Activated naive CD8-positive, alpha-beta T cell treated with anti-CD3 and anti-CD28 coated beads, Interleukin-2, amount 10 ng/mL, durations not matched to agents 7 days and 5 days (primary cell): ENCODE results near the gene CORIN. TPM values are rescaled to one million over a fixed set of nuclear protein-coding genes. Genes with fewer than 3 reads are reported as not detected.
"Not testable (repeated sequence)": the region's sequence is repeated elsewhere in the genome, so short reads cannot be mapped to it uniquely, and the experiment has no call there.

Experiments
- ATAC-seq: fragments of 150-1000 bp; cut with Tn5 transposase; one replicate; pipeline ENCODE4 v1.10.0; 2021; ENCODE audit warnings: low read depth, moderate library complexity
- POLR2A ChIA-PET: fragments of 350-600 bp; sonication (Branson Sonifier 250); formaldehyde crosslinking; loops from one replicate; lab custom pipeline; 2021; ENCODE audit warnings: antibody characterized with exemption; lab: Charles Lee
- DNase-seq: peaks from one replicate; pipeline ENCODE4 v3.0.0; 2021
- H3K27ac Mint-ChIP-seq: one replicate; pipeline ENCODE4 v1.8.0; 2022; ENCODE audit warnings: mild to moderate bottlenecking, mixed read lengths
- H3K27me3 Mint-ChIP-seq: one replicate; pipeline ENCODE4 v1.8.0; 2022; ENCODE audit warnings: mild to moderate bottlenecking, moderate library complexity, mixed read lengths
- H3K36me3 Mint-ChIP-seq: one replicate; pipeline ENCODE4 v1.8.0; 2021; ENCODE audit warnings: mild to moderate bottlenecking, mixed read lengths
- H3K4me1 Mint-ChIP-seq: one replicate; pipeline ENCODE4 v1.8.0; 2021; ENCODE audit warnings: mixed read lengths
- H3K4me3 Mint-ChIP-seq: one replicate; pipeline ENCODE4 v1.8.0; 2022; ENCODE audit warnings: mild to moderate bottlenecking, moderate library complexity, mixed read lengths
- H3K9me3 Mint-ChIP-seq: one replicate; pipeline ENCODE4 v1.8.0; 2021; ENCODE audit warnings: mixed read lengths
- total RNA-seq, 2 experiments: library from RNA; stranded (reverse); gene quantifications; one replicate each; pipeline ENCODE4 v1.2.3, GENCODE V29; 2021

The CORIN gene
- total RNA-seq, 2 experiments from 2014 or later = 0.37 to 0.39 TPM

DNA sequence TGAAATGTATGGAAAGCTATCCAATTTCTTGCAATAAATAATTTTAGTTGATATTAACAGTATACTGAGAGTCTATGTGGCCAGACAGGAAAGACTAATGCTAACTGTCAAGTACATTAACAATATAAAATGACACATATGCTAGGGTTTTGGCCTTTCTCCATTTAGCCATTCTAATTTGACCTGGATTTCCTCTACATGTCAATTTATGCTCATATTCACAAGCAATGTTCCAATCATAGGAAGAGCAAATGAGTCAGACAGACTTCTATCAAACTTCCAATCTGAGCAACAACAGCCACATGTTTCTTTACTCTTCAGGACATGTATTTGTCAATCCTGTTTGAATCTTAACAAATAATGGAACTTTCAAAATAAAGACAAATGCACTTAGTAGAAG lies 53.6 kb downstream of the CORIN start:
- POLR2A ChIA-PET = no interaction called here
- peaks cover 40% of the 10 kb centered on the region for H3K27me3 Mint-ChIP-seq
- peaks cover 3% of the 10 kb centered on the region for H3K4me1 Mint-ChIP-seq
- DNase-seq (no peak), ATAC-seq (no peak)
- H3K4me3 Mint-ChIP-seq = no peak overlapping the region
- no peaks in the 10 kb centered on the region for H3K36me3 Mint-ChIP-seq
- H3K9me3 Mint-ChIP-seq = no peaks in the 10 kb centered on the region
- H3K27ac Mint-ChIP-seq = no peak overlapping the region

DNA sequence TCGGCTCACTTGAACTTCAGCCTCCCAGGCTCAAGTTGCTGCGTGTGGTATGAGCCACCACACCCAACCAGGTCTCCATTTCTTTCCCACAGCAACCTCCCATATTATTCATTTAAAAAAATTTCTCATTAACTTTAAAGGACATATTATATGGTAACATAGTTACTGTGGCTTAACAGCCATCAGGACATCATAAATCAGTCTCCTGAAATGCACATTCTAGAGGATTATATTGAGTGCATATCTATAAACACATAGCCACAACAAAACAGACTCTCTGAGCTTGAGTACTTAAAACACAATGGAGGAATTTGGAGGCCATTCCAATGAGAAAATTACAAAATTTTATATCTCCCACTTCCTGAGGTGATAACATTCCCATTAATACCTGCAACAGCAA lies 61.5 kb downstream of the CORIN start:
- no peak for ATAC-seq
- Mint-ChIP-seq H3K36me3 (no peaks in the 10 kb centered on the region), H3K27me3 (peaks cover 21% of the 10 kb centered on the region), H3K4me1 (no peaks in the 10 kb centered on the region), H3K4me3 (no peak overlapping the region), H3K9me3 (no peaks in the 10 kb centered on the region), H3K27ac (no peak overlapping the region)
- DNase-seq = no peak
- POLR2A ChIA-PET = no interaction called here

DNA sequence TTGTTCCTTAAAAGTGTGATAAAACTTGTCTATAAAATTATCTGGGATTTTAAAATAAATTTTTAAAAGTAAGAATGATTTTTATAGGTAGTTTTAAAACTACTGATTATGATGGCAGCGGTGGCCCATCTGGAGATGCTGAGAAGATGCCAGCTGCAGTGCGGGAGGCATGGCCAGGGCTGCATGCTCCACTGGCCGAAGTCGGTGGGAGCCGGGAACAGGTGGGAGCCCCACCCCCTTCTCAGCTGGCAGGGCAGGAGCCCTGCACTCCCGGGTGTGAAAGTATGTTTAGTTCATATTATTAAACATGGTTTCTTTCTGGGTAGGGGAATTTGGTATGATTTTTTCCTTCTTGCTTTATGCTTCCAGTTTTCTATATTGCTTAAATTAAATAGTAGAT lies 63.8 kb downstream of the CORIN start:
- ATAC-seq = no peak
- Mint-ChIP-seq H3K27me3 (peaks cover 16% of the 10 kb centered on the region), H3K27ac (no peak overlapping the region), H3K4me1 (no peaks in the 10 kb centered on the region), H3K36me3 (no peaks in the 10 kb centered on the region), H3K4me3 (no peak overlapping the region), H3K9me3 (no peaks in the 10 kb centered on the region)
- POLR2A ChIA-PET = no interaction called here
- no peak for DNase-seq

DNA sequence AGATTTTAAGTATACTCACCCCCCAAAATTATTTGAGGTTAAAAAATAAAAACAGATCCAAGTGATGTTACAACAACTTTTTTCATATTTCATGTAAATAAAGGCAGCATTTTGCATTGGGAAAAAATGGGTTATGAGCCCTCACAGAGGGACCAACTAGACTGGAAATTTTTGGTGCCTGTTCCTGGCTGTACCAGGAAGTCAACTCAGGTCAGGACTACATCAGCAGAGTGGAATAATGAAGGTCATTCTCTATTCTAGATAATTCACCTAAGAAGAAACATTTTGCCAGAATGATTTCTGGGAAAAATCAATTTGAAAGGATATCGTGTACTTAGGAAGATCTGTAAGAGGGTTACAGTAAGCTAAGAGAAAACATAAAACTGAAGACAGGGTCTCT lies 66.8 kb downstream of the CORIN start:
- POLR2A ChIA-PET = no interaction called here
- ATAC-seq (no peak), DNase-seq (no peak)
- Mint-ChIP-seq H3K4me1 (no peaks in the 10 kb centered on the region), H3K36me3 (no peaks in the 10 kb centered on the region), H3K27ac (no peak overlapping the region), H3K4me3 (no peak overlapping the region), H3K9me3 (no peaks in the 10 kb centered on the region), H3K27me3 (peaks cover 22% of the 10 kb centered on the region)

DNA sequence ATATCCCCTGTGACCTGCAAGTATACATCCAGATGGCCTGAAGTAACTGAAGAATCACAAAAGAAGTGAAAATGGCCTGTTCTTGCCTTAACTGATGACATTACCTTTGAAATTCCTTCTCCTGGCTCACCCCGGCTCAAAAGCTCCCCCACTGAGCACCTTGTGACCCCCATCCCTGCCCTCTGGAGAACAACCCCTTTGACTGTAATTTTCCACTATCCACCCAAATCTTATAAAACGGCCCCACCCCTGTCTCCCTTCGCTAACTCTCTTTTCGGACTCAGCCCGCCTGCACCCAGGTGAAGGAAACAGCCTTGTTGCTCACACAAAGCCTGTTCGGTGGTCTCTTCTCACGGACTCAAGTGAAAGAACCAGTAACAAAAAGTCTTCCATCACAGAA lies 69.9 kb downstream of the CORIN start:
- H3K27ac Mint-ChIP-seq, POLR2A ChIA-PET: not testable (repeated sequence)

DNA sequence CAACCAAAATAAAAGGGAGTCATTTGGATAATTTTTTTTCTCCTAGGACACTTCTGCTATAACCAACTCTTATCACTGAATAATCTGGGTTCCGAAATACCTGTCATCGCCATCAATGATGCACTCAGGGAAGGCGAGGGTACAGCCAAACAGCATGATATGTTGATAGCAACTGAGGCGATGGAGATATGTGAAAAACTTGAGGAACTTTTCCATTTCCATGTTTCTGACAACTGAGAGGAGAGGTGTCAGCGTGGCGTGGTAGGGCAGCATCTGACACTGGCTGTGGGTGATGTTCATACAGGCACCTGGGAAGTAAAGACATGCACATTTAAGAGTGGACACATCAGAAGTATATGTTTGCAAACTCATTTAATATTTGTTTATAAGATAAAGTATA lies 74.6 kb downstream of the CORIN start:
- ATAC-seq = no peak
- DNase-seq = no peak
- no peaks in the 10 kb centered on the region for H3K4me1 Mint-ChIP-seq
- POLR2A ChIA-PET = no interaction called here
- H3K9me3 Mint-ChIP-seq = peaks cover 3% of the 10 kb centered on the region
- H3K4me3 Mint-ChIP-seq = no peak overlapping the region
- peaks cover 14% of the 10 kb centered on the region for H3K27me3 Mint-ChIP-seq
- H3K36me3 Mint-ChIP-seq = no peaks in the 10 kb centered on the region
- no peak overlapping the region for H3K27ac Mint-ChIP-seq

More for the DNA sequence above, 69.9 kb downstream of the CORIN start:
- not testable (repeated sequence) for H3K4me1 Mint-ChIP-seq, DNase-seq, H3K4me3 Mint-ChIP-seq, H3K9me3 Mint-ChIP-seq, ATAC-seq, H3K36me3 Mint-ChIP-seq
- H3K27me3 Mint-ChIP-seq = peaks cover 22% of the 10 kb centered on the region

DNA sequence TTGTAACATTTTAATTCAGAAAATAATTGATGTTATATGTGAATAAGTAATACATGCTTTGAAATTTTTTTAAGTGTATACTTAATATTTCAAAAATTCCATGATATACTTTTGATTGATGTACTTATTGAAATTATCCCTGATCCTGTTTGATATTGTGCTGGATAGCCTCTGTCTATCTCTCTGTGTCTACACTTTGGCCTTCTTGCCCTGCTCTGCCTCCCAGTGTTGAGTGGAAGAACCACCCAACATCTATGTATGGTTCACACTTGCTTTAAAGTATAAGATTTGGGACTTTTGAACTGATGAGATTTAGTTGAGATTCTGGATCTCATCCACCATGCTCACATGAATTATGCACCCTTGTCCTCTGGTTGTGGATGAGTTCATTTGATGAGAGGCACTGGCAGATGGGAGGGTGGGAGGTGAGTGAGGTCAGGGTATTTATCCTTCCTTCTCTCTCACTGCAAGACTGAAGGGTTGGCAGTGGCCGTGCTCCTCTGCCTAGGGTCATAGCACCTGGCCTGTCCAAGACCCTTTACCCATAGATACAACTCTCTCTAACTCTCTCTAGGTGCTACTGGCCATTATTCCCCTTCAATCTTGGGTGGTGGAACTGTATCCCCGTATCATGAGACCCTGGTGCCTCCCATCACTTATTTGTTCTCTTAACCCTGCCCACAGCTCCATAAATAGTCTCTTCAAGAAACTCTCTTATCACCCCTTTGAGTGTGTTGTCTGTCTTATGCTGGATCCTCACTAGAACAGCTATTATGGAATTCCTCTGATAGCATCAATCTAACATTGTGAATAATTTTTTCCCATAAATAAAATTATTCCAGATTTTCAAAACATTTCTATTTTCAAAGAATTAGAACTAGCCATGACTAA lies 75.2 kb downstream of the CORIN start:
- Mint-ChIP-seq H3K27me3 (peaks cover 10% of the 10 kb centered on the region), H3K36me3 (no peaks in the 10 kb centered on the region), H3K9me3 (peaks cover 5% of the 10 kb centered on the region), H3K4me1 (no peaks in the 10 kb centered on the region), H3K4me3 (no peak overlapping the region), H3K27ac (no peak overlapping the region)
- DNase-seq (no peak), ATAC-seq (no peak)
- POLR2A ChIA-PET = no interaction called here

DNA sequence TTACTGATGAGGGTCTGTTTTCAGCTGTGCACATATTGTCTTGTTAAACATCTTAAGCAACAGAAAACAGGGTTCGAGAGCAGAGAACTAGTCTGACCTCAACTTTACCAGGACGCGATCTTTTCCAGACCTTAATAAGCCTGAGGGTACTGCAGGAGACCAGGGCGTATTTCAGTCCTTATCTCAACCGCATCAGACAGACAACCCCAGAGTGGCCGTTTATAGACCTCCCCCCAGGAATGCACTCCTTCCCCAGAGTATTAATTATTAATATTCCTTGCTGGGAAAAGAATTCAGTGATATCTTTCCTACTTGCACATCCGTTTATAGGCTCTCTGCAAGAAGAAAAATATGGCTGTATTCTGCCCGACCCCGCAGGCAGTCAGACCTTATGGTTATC lies 84.6 kb downstream of the CORIN start:
- DNase-seq, H3K4me3 Mint-ChIP-seq, H3K4me1 Mint-ChIP-seq, ATAC-seq, H3K9me3 Mint-ChIP-seq, H3K27ac Mint-ChIP-seq, POLR2A ChIA-PET, H3K36me3 Mint-ChIP-seq: not testable (repeated sequence)
- H3K27me3 Mint-ChIP-seq = peaks cover 18% of the 10 kb centered on the region

DNA sequence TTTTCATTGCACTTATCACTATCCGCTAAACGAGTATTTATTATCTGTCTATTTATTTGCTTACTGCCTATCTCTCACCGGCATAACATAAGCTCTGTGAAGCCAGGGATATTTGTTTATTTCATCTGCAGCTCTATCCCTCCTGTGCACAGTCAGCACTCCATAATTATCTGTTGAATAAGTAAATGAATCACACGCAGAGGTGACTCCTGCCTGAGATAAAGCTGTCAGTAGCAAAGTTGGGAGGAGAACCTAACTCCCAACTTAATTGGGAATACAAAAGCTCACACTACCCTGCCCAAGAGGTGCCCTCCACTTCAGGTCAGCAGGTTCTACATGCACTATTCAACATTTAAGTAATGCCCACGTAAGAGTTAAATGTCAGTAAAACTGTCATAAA lies 85.7 kb downstream of the CORIN start:
- H3K4me3 Mint-ChIP-seq = no peak overlapping the region
- peaks cover 2% of the 10 kb centered on the region for H3K9me3 Mint-ChIP-seq
- no peak for ATAC-seq
- H3K36me3 Mint-ChIP-seq = no peaks in the 10 kb centered on the region
- no peaks in the 10 kb centered on the region for H3K4me1 Mint-ChIP-seq
- no peak for DNase-seq
- peaks cover 18% of the 10 kb centered on the region for H3K27me3 Mint-ChIP-seq
- no peak overlapping the region for H3K27ac Mint-ChIP-seq
- POLR2A ChIA-PET = no interaction called here

DNA sequence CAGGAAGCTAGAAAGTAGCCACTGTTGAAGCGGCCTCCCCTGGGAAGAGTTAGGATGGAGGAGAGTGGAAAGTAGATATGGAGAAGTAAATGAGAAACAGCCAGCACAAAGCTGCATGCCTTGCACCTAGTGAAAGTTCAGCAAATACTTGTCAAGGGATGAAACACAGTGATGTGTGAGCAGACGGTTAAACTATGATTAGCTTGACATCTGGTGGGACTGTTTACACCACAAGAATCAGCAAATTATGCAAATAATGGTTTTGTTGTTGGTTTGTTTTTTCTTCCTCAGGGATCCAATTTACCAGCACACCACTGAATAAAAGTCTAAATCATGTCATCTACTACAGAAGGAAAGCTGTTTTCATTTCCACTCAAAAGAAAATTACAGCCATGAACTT lies 87.1 kb downstream of the CORIN start:
- POLR2A ChIA-PET = no interaction called here
- DNase-seq (no peak), ATAC-seq (no peak)
- Mint-ChIP-seq H3K4me3 (no peak overlapping the region), H3K27ac (no peak overlapping the region), H3K4me1 (no peaks in the 10 kb centered on the region), H3K36me3 (no peaks in the 10 kb centered on the region), H3K9me3 (peaks cover 2% of the 10 kb centered on the region), H3K27me3 (peaks cover 16% of the 10 kb centered on the region)

DNA sequence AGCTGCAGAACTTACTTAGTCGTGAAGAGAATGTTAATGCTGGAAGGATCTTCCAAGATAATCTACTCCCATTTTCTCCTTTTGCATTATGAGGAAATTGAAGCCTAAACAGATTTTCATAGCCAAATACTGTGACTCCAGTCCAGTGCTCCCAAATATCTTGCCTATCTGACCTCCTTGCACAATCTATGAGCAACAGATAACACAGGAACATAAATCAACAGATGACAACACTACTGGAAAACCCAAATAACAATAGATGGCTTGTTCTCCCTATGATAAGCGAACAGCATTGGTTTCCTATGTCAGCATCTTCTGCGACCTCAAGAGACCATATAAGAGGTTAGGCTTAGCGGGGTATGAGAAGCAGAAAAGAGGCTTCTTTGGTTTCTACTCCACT lies 88.0 kb downstream of the CORIN start:
- POLR2A ChIA-PET = no interaction called here
- Mint-ChIP-seq H3K4me3 (no peak overlapping the region), H3K36me3 (no peaks in the 10 kb centered on the region), H3K27me3 (peaks cover 18% of the 10 kb centered on the region), H3K4me1 (no peaks in the 10 kb centered on the region), H3K27ac (no peak overlapping the region), H3K9me3 (peaks cover 2% of the 10 kb centered on the region)
- no peak for ATAC-seq
- DNase-seq = no peak

DNA sequence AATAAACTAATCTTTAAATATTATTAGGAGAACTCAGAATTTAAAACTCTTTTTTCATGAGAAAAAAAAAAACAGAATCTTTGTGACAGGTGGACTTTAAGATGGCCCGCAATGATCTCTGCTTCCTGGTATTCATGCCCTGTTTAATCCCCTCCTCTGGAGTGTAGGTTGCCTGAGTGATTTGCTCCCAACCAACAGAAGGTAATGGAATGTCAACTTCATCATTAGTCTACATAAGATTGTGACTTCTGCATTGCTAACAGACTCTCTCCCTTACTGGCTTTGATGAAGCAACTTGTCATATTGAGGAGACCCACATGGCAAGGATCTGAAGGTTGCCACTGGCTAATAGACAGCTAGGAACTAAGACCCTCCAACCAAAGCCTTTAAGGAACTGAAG lies 88.8 kb downstream of the CORIN start:
- peaks cover 2% of the 10 kb centered on the region for H3K9me3 Mint-ChIP-seq
- no peak for DNase-seq
- no peak overlapping the region for H3K4me3 Mint-ChIP-seq
- POLR2A ChIA-PET = no interaction called here
- no peaks in the 10 kb centered on the region for H3K36me3 Mint-ChIP-seq
- H3K27ac Mint-ChIP-seq = no peak overlapping the region
- no peaks in the 10 kb centered on the region for H3K4me1 Mint-ChIP-seq
- ATAC-seq = no peak
- H3K27me3 Mint-ChIP-seq = peaks cover 23% of the 10 kb centered on the region

DNA sequence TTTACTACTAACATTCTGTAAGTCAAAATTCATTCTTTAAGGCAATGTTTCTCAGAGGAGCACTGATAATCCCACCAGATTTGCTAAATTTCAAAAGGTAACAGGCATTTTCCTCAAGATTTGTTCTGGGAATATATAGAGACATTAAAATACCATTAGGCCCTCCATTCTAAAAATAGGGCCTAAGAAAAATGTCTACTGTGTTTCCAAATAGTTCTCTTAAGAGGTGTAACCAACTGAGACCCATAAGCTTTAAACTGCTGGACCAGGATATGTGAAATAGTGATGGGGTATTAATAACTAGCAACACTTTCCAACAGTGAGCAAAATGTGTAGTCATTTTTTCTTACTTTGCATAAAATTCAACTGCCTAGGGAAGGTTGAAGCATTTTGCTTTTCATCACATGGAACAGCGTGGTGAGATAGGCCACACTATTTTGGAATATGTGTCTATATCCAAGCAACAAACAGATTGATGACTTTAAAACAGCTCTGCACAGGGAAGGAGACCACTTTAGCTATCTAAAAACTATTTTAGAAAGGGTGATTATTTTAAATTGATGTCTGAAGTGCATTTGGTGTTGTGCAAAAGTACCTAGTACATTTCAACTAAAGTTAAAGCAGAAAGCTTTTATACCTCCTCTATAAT lies 89.9 kb downstream of the CORIN start:
- H3K4me3 Mint-ChIP-seq = no peak overlapping the region
- ATAC-seq = no peak
- H3K27me3 Mint-ChIP-seq = peaks cover 23% of the 10 kb centered on the region
- H3K27ac Mint-ChIP-seq = no peak overlapping the region
- POLR2A ChIA-PET = no interaction called here
- H3K36me3 Mint-ChIP-seq = no peaks in the 10 kb centered on the region
- H3K4me1 Mint-ChIP-seq = no peaks in the 10 kb centered on the region
- peaks cover 2% of the 10 kb centered on the region for H3K9me3 Mint-ChIP-seq
- no peak for DNase-seq

DNA sequence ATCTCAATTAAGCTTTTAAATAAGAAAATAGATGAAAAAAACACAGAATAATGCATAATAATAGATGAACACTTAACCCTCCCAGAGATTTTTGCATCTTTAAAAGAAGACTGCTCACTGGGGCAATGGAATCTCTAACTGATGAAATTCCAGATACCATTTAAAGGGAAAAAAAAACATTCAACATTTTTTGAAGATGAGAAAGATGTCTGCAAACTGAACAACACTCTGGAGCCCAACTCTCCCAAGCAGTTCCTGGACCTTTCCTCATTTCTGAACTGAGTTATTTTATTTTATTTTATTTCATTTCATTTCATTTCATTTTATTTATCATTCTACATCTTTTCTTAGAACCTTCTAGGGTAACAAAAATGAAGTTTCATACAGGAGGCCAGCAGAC lies 90.7 kb downstream of the CORIN start:
- POLR2A ChIA-PET = no interaction called here
- no peak overlapping the region for H3K4me3 Mint-ChIP-seq
- DNase-seq = no peak
- H3K27ac Mint-ChIP-seq = no peak overlapping the region
- peaks cover 2% of the 10 kb centered on the region for H3K9me3 Mint-ChIP-seq
- peaks cover 23% of the 10 kb centered on the region for H3K27me3 Mint-ChIP-seq
- ATAC-seq = no peak
- H3K36me3 Mint-ChIP-seq = no peaks in the 10 kb centered on the region
- H3K4me1 Mint-ChIP-seq = no peaks in the 10 kb centered on the region
